Trophoblast cell (in vitro differentiated cells and primary cell): ENCODE results near the gene SMOC2.

Experiments
- DNase-seq, 2 donors: peaks; one replicate each; pipeline ENCODE4 v3.0.0-alpha.2; 2016
- H2AFZ ChIP-seq: 2 replicates; pipeline ENCODE4 v1.6.1; 2013; ENCODE audit warnings: low read length, moderate library complexity, mild to moderate bottlenecking; ENCODE audit not compliant: insufficient read depth, poor library complexity
- H2AK5ac ChIP-seq: 2 replicates; pipeline ENCODE4 v1.6.1; 2013; ENCODE audit warnings: mild to moderate bottlenecking, low read length
- H2BK120ac ChIP-seq: 2 replicates; pipeline ENCODE4 v1.6.1; 2013; ENCODE audit warnings: low read length, mild to moderate bottlenecking, moderate library complexity; ENCODE audit not compliant: insufficient read depth, poor library complexity
- H2BK12ac ChIP-seq: 2 replicates; pipeline ENCODE4 v1.6.1; 2013; ENCODE audit warnings: mild to moderate bottlenecking, low read length, moderate library complexity
- H2BK5ac ChIP-seq: 2 replicates; pipeline ENCODE4 v1.6.1; 2013; ENCODE audit warnings: low read length, low read depth, moderate library complexity, mild to moderate bottlenecking; ENCODE audit not compliant: poor library complexity
- H3K14ac ChIP-seq: 2 replicates; pipeline ENCODE4 v1.6.1; 2013; ENCODE audit warnings: mild to moderate bottlenecking, low read length
- H3K18ac ChIP-seq: 2 replicates; pipeline ENCODE4 v1.6.1; 2013; ENCODE audit warnings: mild to moderate bottlenecking, low read length
- H3K23ac ChIP-seq: 2 replicates; pipeline ENCODE4 v1.6.1; 2013; ENCODE audit warnings: low read length
- H3K27ac ChIP-seq: 2 replicates; pipeline ENCODE4 v1.5.1; 2013; ENCODE audit warnings: low read depth, mild to moderate bottlenecking, inconsistent platforms, low read length, moderate library complexity
- H3K27me3 ChIP-seq: 2 replicates; pipeline ENCODE4 v1.6.1; 2013; ENCODE audit warnings: inconsistent platforms, mild to moderate bottlenecking, low read length, moderate library complexity; ENCODE audit not compliant: insufficient read depth
- H3K36me3 ChIP-seq, 2 experiments: 1 replicate in 1 of 2; 2 replicates in 1 of 2; pipeline ENCODE4 v1.6.1; 2013; ENCODE audit warnings: low read length in 2 of 2, mild to moderate bottlenecking in 2 of 2, moderate library complexity in 1 of 2; ENCODE audit not compliant: insufficient read depth in 2 of 2, control insufficient read depth in 1 of 2
- H3K4ac ChIP-seq: 2 replicates; pipeline ENCODE4 v1.6.1; 2013; ENCODE audit warnings: low read depth, mild to moderate bottlenecking, low read length, moderate library complexity
- H3K4me1 ChIP-seq, 2 experiments: 1 replicate in 1 of 2; 2 replicates in 1 of 2; pipeline ENCODE4 v1.6.1; 2013; ENCODE audit warnings: low read length in 2 of 2, mild to moderate bottlenecking in 2 of 2, moderate library complexity in 1 of 2; ENCODE audit not compliant: insufficient read depth in 2 of 2, control insufficient read depth in 1 of 2
- H3K4me2 ChIP-seq: 2 replicates; pipeline ENCODE4 v1.6.1; 2013; ENCODE audit warnings: inconsistent platforms, mild to moderate bottlenecking, low read length, moderate library complexity
- H3K4me3 ChIP-seq: 2 replicates; pipeline ENCODE4 v1.5.1; 2013; ENCODE audit warnings: mild to moderate bottlenecking, low read depth, low read length, inconsistent platforms
- H3K79me1 ChIP-seq: one replicate; pipeline ENCODE4 v1.6.1; 2013; ENCODE audit warnings: low read length
- H3K79me2 ChIP-seq: 2 replicates; pipeline ENCODE4 v1.6.1; 2013; ENCODE audit warnings: low read length, mild to moderate bottlenecking; ENCODE audit not compliant: control insufficient read depth, insufficient read depth, poor library complexity
- H3K9ac ChIP-seq: 2 replicates; pipeline ENCODE4 v1.6.1; 2013; ENCODE audit warnings: mild to moderate bottlenecking, low read length
- H3K9me3 ChIP-seq: 2 replicates; pipeline ENCODE4 v1.6.1; 2013; ENCODE audit warnings: low read depth, mild to moderate bottlenecking, control low read depth, inconsistent platforms, low read length; ENCODE audit not compliant: insufficient read depth
- H4K12ac ChIP-seq: 2 replicates; pipeline ENCODE4 v1.6.1; 2013; ENCODE audit warnings: low read depth, mild to moderate bottlenecking, low read length, moderate library complexity
- H4K8ac ChIP-seq: 2 replicates; pipeline ENCODE4 v1.6.1; 2013; ENCODE audit warnings: low read depth, mild to moderate bottlenecking, low read length, moderate library complexity
- H4K91ac ChIP-seq: one replicate; pipeline ENCODE4 v1.6.1; 2013; ENCODE audit warnings: low read depth, mild to moderate bottlenecking, low read length, moderate library complexity
- WGBS: extraction: QIAGEN DNeasy Blood & Tissue Kit; methylation state at CpG from one replicate; pipeline ENCODE4 v1.1.7; 2013; ENCODE audit warnings: missing lambda C conversion rate; ENCODE audit not compliant: insufficient read length, insufficient coverage; ENCODE audit errors: extremely low coverage; 5-methylcytosine and 5-hydroxymethylcytosine counted together

SMOC2 gene

DNA sequence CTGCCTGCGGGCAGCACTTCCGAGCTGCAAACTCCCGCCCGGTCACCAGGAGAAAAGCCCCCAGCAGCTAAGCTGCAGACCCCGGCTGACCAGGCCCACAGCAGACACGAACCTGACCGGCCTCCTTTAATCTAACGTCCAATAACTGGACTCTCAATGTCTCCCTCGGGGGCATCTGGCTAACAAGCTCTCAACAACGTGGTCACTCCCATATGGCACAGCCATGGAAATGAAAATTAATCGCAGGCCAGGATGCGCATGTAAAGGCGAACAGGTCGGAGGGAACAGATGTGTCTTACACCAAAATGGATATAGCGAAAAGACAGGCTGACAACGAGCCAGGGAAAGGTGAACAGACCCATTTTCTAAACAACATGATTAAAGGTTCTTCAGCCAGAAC is 44.4 kb upstream of the SMOC2 start:
- no peaks in the 10 kb centered on the region for H3K27me3 ChIP-seq
- no peak overlapping the region for H3K23ac ChIP-seq
- no peak overlapping the region for H2BK5ac ChIP-seq
- no peak overlapping the region for H3K14ac ChIP-seq
- no peak overlapping the region for H3K18ac ChIP-seq
- no peak overlapping the region for H4K91ac ChIP-seq
- DNase-seq, result no peak
- no peak overlapping the region for H3K4me2 ChIP-seq
- H3K9ac ChIP-seq, result no peak overlapping the region
- no peak overlapping the region for H4K8ac ChIP-seq
- WGBS, result no CpG with 5 or more reads among the region's 16 CpGs
- no peaks in the 10 kb centered on the region for H3K79me2 ChIP-seq
- no peaks in the 10 kb centered on the region for H3K36me3 ChIP-seq
- no peaks in the 10 kb centered on the region for H3K9me3 ChIP-seq
- no peak overlapping the region for H3K4me3 ChIP-seq
- no peak overlapping the region for H3K4ac ChIP-seq
- H2BK12ac ChIP-seq, result no peak overlapping the region
- H4K12ac ChIP-seq, result no peak overlapping the region
- no peak overlapping the region for H3K27ac ChIP-seq
- peaks cover 6 to 7% of the 10 kb centered on the region in 2 experiments for H3K4me1 ChIP-seq
- no peak overlapping the region for H2BK120ac ChIP-seq
- no peak overlapping the region for H2AK5ac ChIP-seq
- no peaks in the 10 kb centered on the region for H3K79me1 ChIP-seq
- no peak overlapping the region for H2AFZ ChIP-seq

GRCh38 chr6:168397012-168397411 is 44.0 kb upstream of the SMOC2 start:
- H3K36me3 ChIP-seq, result no peaks in the 10 kb centered on the region
- H3K9ac ChIP-seq, result peak overlapping the region; percentile 3
- no peaks in the 10 kb centered on the region for H3K79me1 ChIP-seq
- H3K79me2 ChIP-seq, result no peaks in the 10 kb centered on the region
- no peaks in the 10 kb centered on the region for H3K27me3 ChIP-seq
- H3K4me1 ChIP-seq, result peaks cover 6 to 7% of the 10 kb centered on the region in 2 experiments
- H3K4me2 ChIP-seq, result no peak overlapping the region
- H3K27ac ChIP-seq, result no peak overlapping the region
- H2BK5ac ChIP-seq, result no peak overlapping the region
- no peak for DNase-seq
- no peak overlapping the region for H3K18ac ChIP-seq
- H3K9me3 ChIP-seq, result no peaks in the 10 kb centered on the region
- no peak overlapping the region for H3K4me3 ChIP-seq
- no peak overlapping the region for H3K4ac ChIP-seq
- no peak overlapping the region for H2BK120ac ChIP-seq
- no peak overlapping the region for H4K91ac ChIP-seq
- H4K12ac ChIP-seq, result no peak overlapping the region
- no peak overlapping the region for H3K23ac ChIP-seq
- H2AK5ac ChIP-seq, result no peak overlapping the region
- no peak overlapping the region for H3K14ac ChIP-seq
- H2AFZ ChIP-seq, result no peak overlapping the region
- WGBS, result no CpG with 5 or more reads among the region's 10 CpGs
- H2BK12ac ChIP-seq, result no peak overlapping the region
- H4K8ac ChIP-seq, result no peak overlapping the region

- no CpG with 5 or more reads among the region's 2 CpGs for WGBS
- no peak overlapping the region for H3K14ac ChIP-seq
- H3K79me2 ChIP-seq, result no peaks in the 10 kb centered on the region
- H4K8ac ChIP-seq, result no peak overlapping the region
- no peak overlapping the region for H2AFZ ChIP-seq
- no peak overlapping the region for H3K4ac ChIP-seq
- no peak overlapping the region for H3K27ac ChIP-seq
- no peak overlapping the region for H3K23ac ChIP-seq
- no peaks in the 10 kb centered on the region for H3K36me3 ChIP-seq
- no peak overlapping the region for H3K4me3 ChIP-seq
- H3K9me3 ChIP-seq, result no peaks in the 10 kb centered on the region
- H3K4me2 ChIP-seq, result no peak overlapping the region
- no peak for DNase-seq
- no peak overlapping the region for H2BK12ac ChIP-seq
- no peaks in the 10 kb centered on the region for H3K4me1 ChIP-seq
- H2BK120ac ChIP-seq, result no peak overlapping the region
- H2BK5ac ChIP-seq, result no peak overlapping the region
- H3K18ac ChIP-seq, result no peak overlapping the region
- H2AK5ac ChIP-seq, result no peak overlapping the region
- H4K91ac ChIP-seq, result no peak overlapping the region
- H4K12ac ChIP-seq, result no peak overlapping the region
- no peaks in the 10 kb centered on the region for H3K79me1 ChIP-seq
- no peak overlapping the region for H3K9ac ChIP-seq
- no peaks in the 10 kb centered on the region for H3K27me3 ChIP-seq
These were observed 40.9 kb upstream of the SMOC2 start for GRCh38 chr6:168400037-168400436.

- H4K12ac ChIP-seq, result no peak overlapping the region
- DNase-seq, result no peak
- no peak overlapping the region for H3K14ac ChIP-seq
- H3K18ac ChIP-seq, result no peak overlapping the region
- H3K4me2 ChIP-seq, result no peak overlapping the region
- H3K4me3 ChIP-seq, result no peak overlapping the region
- no CpG with 5 or more reads among the region's 9 CpGs for WGBS
- no peaks in the 10 kb centered on the region for H3K9me3 ChIP-seq
- no peak overlapping the region for H3K23ac ChIP-seq
- H3K27me3 ChIP-seq, result no peaks in the 10 kb centered on the region
- H2AFZ ChIP-seq, result no peak overlapping the region
- no peak overlapping the region for H2AK5ac ChIP-seq
- H3K79me1 ChIP-seq, result no peaks in the 10 kb centered on the region
- no peak overlapping the region for H3K4ac ChIP-seq
- no peak overlapping the region for H2BK12ac ChIP-seq
- H3K4me1 ChIP-seq, result no peaks in the 10 kb centered on the region
- no peaks in the 10 kb centered on the region for H3K79me2 ChIP-seq
- no peak overlapping the region for H4K8ac ChIP-seq
- H3K9ac ChIP-seq, result no peak overlapping the region
- H3K27ac ChIP-seq, result no peak overlapping the region
- H2BK5ac ChIP-seq, result no peak overlapping the region
- H3K36me3 ChIP-seq, result no peaks in the 10 kb centered on the region
- no peak overlapping the region for H4K91ac ChIP-seq
- no peak overlapping the region for H2BK120ac ChIP-seq
These were observed 37.5 kb upstream of the SMOC2 start for GRCh38 chr6:168403370-168404005.
